Right forelimb (tissue), 1 donor: ENCODE results near the gene C1QL4.
A peak's percentile ranks its signal among the peaks of the same experiment; 100 is the strongest.
"Not testable (repeated sequence)": the region's sequence is repeated elsewhere in the genome, so short reads cannot be mapped to it uniquely, and the experiment has no call there.

Source experiments
- DNase-seq: peaks from one replicate; pipeline ENCODE4 v3.0.0-alpha.2; 2018

Gene C1QL4

GRCh38 chr12:49332891-49333371, 4.1 kb downstream of the C1QL4 start:
- DNase-seq = no peak

GRCh38 chr12:49332441-49332861, 4.5 kb downstream of the C1QL4 start:
- DNase-seq = no peak

- DNase-seq = peak; percentile 86
Measured at GRCh38 chr12:49331380-49332222, 5.4 kb downstream of the C1QL4 start.

- DNase-seq = no peak
Measured at GRCh38 chr12:49330631-49331379, 6.2 kb downstream of the C1QL4 start.

- no peak for DNase-seq
Measured at GRCh38 chr12:49330032-49330619, 6.9 kb downstream of the C1QL4 start.

GRCh38 chr12:49328816-49329215, 8.2 kb downstream of the C1QL4 start:
- DNase-seq = no peak

- no peak for DNase-seq
Measured at GRCh38 chr12:49327887-49328286, 9.1 kb downstream of the C1QL4 start.

- no peak for DNase-seq
Measured at GRCh38 chr12:49327368-49327767, 9.6 kb downstream of the C1QL4 start.

GRCh38 chr12:49325606-49326005, 11.4 kb downstream of the C1QL4 start:
- DNase-seq = no peak

GRCh38 chr12:49323524-49324097, 13.4 kb downstream of the C1QL4 start:
- no peak for DNase-seq

- peak; percentile 98 for DNase-seq
Measured at GRCh38 chr12:49322708-49323523, 14.1 kb downstream of the C1QL4 start, which contains the start of gene TROAP. TSS of gene TROAP (plus strand) at chr12:49323255. CDS start at chr12:49323609, 354 bp downstream.

- DNase-seq = no peak
Measured at GRCh38 chr12:49322367-49322707, 14.7 kb downstream of the C1QL4 start.

GRCh38 chr12:49320411-49321103, 16.4 kb downstream of the C1QL4 start:
- not testable (repeated sequence) for DNase-seq

- DNase-seq = not testable (repeated sequence)
Measured at GRCh38 chr12:49317118-49317517, 19.9 kb downstream of the C1QL4 start.

- DNase-seq = no peak
Measured at GRCh38 chr12:49314811-49315210, 22.2 kb downstream of the C1QL4 start.

GRCh38 chr12:49310451-49311000, 26.5 kb downstream of the C1QL4 start:
- DNase-seq = not testable (repeated sequence)

- DNase-seq = no peak
Measured at GRCh38 chr12:49309386-49309785, 27.6 kb downstream of the C1QL4 start.

GRCh38 chr12:49305762-49306510, 31.1 kb downstream of the C1QL4 start:
- no peak for DNase-seq

- DNase-seq = no peak
Measured at GRCh38 chr12:49304161-49304560, 32.8 kb downstream of the C1QL4 start.

- no peak for DNase-seq
Measured at GRCh38 chr12:49301760-49302159, 35.2 kb downstream of the C1QL4 start.
